Motor neuron (in vitro differentiated cells): ENCODE data around the gene CALD1. TPM values are rescaled to one million over a fixed set of nuclear protein-coding genes. Genes with fewer than 3 reads are reported as not detected.

Experiments used
- ATAC-seq, 8 experiments: fragments of 200-7000 bp; cut with Tn5 transposase; replicated peaks in 6 of 8; 2 replicates each; pipeline ENCODE4 v1.8.0; 2021; ENCODE audit warnings: mild to moderate bottlenecking in 8 of 8, moderate library complexity in 8 of 8
- H3K27ac ChIP-seq, 2 donors: fragments of 250-450 bp; sonication (Bioruptor Pico); 2 replicates each; pipeline ENCODE4 v1.9.0; 2021; ENCODE audit warnings: antibody characterized with exemption in 2 of 2, mild to moderate bottlenecking in 2 of 2, moderate library complexity in 1 of 2
- H3K4me1 ChIP-seq, 2 donors: fragments of 250-450 bp; sonication (Bioruptor Pico); replicated peaks in 1 of 2; 2 replicates each; pipeline ENCODE4 v1.6.1; 2021; ENCODE audit warnings: antibody characterized with exemption in 2 of 2, mild to moderate bottlenecking in 2 of 2, moderate library complexity in 1 of 2
- H3K4me3 ChIP-seq, 5 donors: fragments of 250-450 bp; sonication (Bioruptor Pico); 2 replicates each; pipeline ENCODE4 v1.9.0; 2021; ENCODE audit warnings: antibody characterized with exemption in 5 of 5, mild to moderate bottlenecking in 5 of 5, moderate library complexity in 4 of 5
- WGBS, 10 experiments: fragments of 450-650 bp; shearing (Covaris generic); methylation state at CpG; one replicate each; pipeline ENCODE4 v1.0.0; 2022; 5-methylcytosine and 5-hydroxymethylcytosine counted together
- in situ Hi-C, 9 experiments: fragments of 400-800 bp; cut with MboI; loops; one replicate each; pipeline ENCODE4 v1.15.0; 2021; ENCODE audit warnings: low sequenced_read_pairs in 9 of 9, low pct_unique_long_range_greater_than_20kb in 2 of 9; ENCODE audit not compliant: unreplicated experiment in 9 of 9
- total RNA-seq, 8 experiments: library from RNA; unstranded; fragments of 300-600 nt; gene quantifications; 2 replicates each; pipeline versions ENCODE4 v1.2.3 to v1.2.4, GENCODE V29; 2022

Gene CALD1
- total RNA-seq, 8 experiments from 2014 or later: 6.9 to 204 (median 64.7) TPM

DNA sequence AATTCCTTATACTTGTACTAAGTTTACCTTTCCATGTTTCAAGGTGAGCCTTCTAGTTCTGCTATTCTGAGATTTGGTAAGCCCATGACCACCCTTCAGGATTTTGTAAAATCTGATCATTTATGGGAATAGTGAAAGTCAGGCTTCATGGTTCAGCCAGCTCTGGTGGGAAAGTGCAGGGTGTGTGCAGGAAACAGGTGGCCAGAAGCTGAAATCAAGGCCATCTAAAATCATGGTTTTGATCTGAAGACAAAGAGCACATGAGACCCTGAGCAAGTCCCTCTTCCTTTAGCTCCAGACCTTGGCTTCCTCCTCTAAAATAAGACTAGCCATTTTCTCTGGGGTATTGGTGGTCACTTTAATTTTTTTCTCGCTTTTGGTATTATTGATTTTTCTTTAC, 91.3 kb downstream of the CALD1 start:
- Histone ChIP-seq H3K27ac (no peak overlapping the region), H3K4me1 (peaks cover 0 to 4% of the 10 kb centered on the region in 2 donors), H3K4me3 (no peak overlapping the region)
- in situ Hi-C loops: no loop called here
- WGBS, 10 experiments: 83 to 100% (median 100%) methylated on average over 1 of the region's 1 CpG; no CpG with 5 or more reads in 1 of the 10 experiments
- no peak for ATAC-seq

DNA sequence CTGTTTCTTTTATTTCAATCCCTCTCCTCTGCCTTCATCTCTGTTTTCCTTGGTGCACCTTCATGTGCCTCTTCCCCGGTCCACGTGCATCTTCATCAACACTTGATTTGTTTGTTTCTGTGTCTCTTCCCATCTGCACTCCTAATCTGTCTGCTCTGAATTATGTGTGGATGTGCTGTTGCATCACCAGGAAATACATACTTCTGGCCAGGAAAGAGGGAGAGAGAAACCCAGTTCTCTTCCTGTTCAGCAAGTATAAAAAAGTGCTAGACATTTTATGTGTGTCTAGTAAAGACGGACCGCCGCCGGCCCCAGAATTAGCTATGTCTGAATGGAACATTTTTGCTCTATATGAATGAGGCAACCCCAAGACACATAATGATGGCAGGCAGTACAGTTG, 93.8 kb downstream of the CALD1 start:
- peak in 3 of 8 experiments; percentile 22 to 37 (median 33) for ATAC-seq
- Histone ChIP-seq H3K4me3 (no peak overlapping the region), H3K27ac (no peak overlapping the region), H3K4me1 (peaks cover 0 to 4% of the 10 kb centered on the region in 2 donors)
- in situ Hi-C loops: no loop called here
- WGBS, 10 experiments: 20 to 100% (median 87%) methylated on average over 1 to 6 of the region's 6 CpGs; no CpG with 5 or more reads in 1 of the 10 experiments

DNA sequence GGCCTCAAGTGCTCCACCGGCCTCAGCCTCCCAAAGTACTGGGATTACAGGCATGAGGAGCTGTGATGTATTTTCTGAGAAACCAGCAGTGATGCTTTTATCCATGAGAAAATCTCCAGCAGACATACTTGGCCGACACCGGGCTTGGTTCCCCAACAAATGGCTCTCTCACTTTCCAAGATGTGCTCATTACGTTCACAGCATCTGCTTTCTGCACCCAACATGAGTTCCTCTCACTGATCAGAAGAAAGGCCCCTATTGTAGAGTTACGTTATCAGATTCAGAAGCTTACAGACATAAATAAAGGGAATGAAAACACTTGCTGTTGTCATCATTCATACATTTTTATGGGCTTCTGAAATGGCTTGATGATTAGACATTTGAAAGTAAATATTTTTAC, 95.0 kb downstream of the CALD1 start:
- in situ Hi-C loops: no loop called here
- Histone ChIP-seq H3K27ac (no peak overlapping the region), H3K4me1 (peaks cover 0 to 4% of the 10 kb centered on the region in 2 donors), H3K4me3 (no peak overlapping the region)
- no peak for ATAC-seq
- WGBS, 10 experiments: 60 to 100% (median 98%) methylated on average over 1 to 5 of the region's 5 CpGs; no CpG with 5 or more reads in 2 of the 10 experiments

DNA sequence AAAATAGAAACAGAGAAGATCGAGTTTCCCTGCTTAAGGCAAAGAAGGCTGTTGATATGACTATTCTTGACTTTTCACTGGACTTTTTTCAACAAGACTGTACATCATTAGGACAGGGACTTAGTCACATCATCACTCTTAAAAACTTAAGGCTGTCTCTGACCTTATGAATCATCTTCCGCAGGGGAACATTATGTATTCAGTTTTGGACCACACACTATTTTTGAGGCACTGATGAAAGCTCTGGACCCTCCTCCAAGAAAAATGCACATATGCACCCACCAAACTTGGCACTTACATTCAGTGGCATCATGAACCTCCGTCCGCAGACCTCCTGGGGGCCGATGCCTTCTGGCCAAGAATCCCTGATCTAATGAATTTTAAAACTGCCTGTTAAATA, 96.4 kb downstream of the CALD1 start:
- Histone ChIP-seq H3K27ac (no peak overlapping the region), H3K4me3 (no peak overlapping the region), H3K4me1 (peaks cover 0 to 4% of the 10 kb centered on the region in 2 donors)
- WGBS, 10 experiments: 0 to 100% (median 91%) methylated on average over 1 to 5 of the region's 5 CpGs; no CpG with 5 or more reads in 2 of the 10 experiments
- in situ Hi-C loops: no loop called here
- ATAC-seq: peak in 3 of 8 experiments; percentile 76 to 91 (median 79)

DNA sequence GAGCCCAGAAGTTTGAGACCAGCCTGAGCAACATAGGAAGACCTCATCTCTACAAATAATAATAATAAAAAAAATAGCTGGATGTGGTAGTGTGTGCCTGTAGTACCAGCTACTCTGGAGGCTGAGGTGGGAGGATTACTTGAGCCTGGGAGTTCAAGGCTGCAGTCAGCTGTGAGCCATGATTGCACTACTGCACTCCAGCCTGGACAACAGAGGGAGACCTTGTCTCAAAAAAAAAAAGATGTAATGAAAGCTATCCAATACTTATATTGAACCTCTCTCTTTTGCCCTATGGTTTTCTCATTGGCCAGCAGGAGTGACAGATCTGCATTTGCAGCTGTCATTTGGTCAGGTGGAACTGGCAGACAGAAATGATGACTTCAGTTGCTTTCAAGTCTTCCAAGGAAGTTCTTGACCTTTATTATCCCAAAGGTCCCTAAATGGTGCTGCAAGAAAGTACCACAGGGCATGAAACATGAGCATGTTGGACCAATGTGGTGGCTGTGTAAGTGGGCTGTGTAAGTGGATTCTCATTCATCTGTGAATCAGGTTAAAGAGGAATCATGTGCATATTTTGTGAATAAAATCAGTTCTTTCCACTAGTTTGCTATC, 99.4 kb downstream of the CALD1 start:
- peak in 1 of 8 experiments; percentile 4 for ATAC-seq

DNA sequence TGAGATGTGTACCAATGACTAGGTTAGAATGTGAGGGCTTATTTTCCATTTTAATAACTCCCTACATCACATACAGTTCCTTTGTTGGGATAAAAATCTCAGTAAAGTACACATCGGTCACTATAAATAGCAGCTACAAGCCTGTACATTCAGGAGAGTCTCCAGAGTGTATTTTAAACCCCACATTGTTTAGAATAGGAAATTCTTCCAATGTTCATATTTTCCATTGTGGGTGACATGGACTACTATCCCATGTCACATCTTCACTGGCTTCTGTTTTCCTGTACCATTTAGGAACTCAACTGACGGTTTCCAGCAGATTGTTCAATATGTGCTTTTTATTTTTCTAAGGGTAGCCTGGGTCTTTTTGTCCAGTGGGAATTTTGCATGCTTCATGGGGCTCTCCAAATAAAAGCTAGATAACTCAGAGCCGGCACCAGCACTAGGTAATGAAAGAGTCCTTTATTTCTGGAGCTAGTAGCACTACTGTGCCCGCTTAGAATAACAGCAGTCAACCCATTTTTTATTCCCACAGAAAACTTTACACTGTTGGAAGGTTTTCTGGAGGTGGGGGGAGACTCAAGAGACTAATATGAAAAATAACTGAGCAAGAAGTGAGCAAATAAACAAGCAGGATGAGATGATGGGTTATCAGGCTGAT, 100.5 kb downstream of the CALD1 start:
- Histone ChIP-seq H3K4me3 (no peak overlapping the region), H3K4me1 (no peaks in the 10 kb centered on the region), H3K27ac (no peak overlapping the region)
- ATAC-seq: no peak
- in situ Hi-C loops: no loop called here
- WGBS, 10 experiments: 40 to 100% (median 84%) methylated on average over 1 to 4 of the region's 4 CpGs; no CpG with 5 or more reads in 1 of the 10 experiments

More for the DNA sequence above, 99.4 kb downstream of the CALD1 start:
- Histone ChIP-seq H3K4me1 (no peaks in the 10 kb centered on the region), H3K4me3 (no peak overlapping the region), H3K27ac (no peak overlapping the region)
- in situ Hi-C loops: no loop called here

DNA sequence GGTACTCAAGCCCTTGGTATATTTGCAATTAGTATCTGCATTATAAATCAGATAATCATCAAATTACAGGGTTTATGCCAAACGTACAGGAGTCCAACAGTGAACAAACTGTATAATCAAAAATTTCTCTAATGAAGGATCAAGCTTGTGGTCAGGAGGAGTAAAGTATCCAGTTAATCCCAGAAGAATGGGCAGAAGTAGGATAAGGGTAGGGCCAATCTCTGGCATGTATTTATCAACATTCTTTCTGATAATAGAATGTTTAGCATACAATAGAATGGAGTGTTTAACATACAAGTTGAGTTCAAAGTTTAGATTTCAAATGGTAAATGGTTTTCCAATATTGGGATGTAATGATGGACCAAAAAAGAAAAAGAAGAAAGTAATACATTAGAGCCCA, 103.0 kb downstream of the CALD1 start:
- no peaks in the 10 kb centered on the region for H3K4me1 ChIP-seq
- in situ Hi-C loops: no loop called here
- 0 to 100% (median 50%) methylated on average over 1 of the region's 1 CpG; no CpG with 5 or more reads in 3 of the 10 experiments for WGBS, 10 experiments
- no peak for ATAC-seq
- H3K27ac ChIP-seq: no peak overlapping the region
- no peak overlapping the region for H3K4me3 ChIP-seq

DNA sequence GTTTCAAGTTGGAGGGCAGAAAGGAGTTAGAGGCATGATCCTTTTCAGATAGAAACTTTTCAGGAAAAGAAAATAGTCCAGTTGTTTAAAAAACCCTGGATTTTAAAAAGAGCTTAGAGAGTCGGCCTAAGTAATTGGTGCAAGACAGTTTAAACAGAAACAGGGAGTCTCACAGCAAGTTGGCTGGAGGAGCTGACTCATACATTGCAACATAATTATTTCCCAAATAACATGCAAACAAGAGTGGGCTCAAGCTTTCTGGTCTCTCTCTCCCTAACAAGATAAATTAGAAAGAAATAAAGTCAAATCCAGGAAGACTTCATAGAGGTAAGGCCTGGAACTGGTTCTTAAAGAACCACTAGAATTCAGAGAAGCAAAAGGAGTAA, 106.5 kb downstream of the CALD1 start:
- no peak overlapping the region for H3K4me3 ChIP-seq
- H3K27ac ChIP-seq: no peak overlapping the region
- in situ Hi-C loops: no loop called here
- peak in 5 of 8 experiments; percentile 23 to 95 (median 60) for ATAC-seq
- peaks cover 5 to 6% of the 10 kb centered on the region in 2 donors for H3K4me1 ChIP-seq
- WGBS, 10 experiments: 0 to 100% (median 40%) methylated on average over 1 of the region's 1 CpG; no CpG with 5 or more reads in 1 of the 10 experiments

DNA sequence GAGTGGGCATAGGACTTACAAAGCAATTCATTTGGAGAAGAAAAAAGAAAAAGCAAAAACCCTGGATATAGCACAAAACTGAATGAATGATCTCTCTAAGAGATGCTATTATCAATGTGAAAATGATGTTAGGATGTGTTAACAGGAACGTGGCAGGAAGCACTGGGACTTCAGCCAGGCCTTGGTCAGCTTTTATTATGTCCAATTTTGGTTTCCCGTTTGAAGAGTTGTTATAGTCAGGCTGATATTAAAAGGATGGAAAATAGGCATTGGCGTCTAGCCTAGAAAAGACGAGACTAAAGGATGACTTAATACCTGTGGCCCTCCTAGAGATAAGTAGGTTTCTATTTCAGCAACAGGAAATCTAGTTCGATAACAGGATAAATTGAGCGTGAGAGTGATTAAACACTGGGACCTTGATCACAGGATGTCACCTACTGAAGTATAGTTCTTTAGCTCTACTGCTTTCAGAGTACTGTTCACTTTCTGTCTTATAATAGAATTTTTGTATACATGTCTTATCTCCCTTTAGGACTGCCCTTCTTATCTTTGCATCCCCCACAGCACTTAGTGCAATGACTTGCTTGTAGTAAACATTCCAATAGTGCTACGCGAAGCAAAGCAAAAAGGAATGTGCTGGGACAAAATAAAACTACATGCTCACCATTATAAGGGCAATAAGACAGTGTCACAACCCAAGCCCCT, 107.1 kb downstream of the CALD1 start:
- 22 to 98% (median 81%) methylated on average over 4 to 8 of the region's 8 CpGs for WGBS, 10 experiments
- no peak overlapping the region for H3K27ac ChIP-seq
- peak in 1 of 8 experiments; percentile 5 for ATAC-seq
- H3K4me3 ChIP-seq: no peak overlapping the region
- H3K4me1 ChIP-seq: peaks cover 5 to 7% of the 10 kb centered on the region in 2 donors
- in situ Hi-C loops: no loop called here

DNA sequence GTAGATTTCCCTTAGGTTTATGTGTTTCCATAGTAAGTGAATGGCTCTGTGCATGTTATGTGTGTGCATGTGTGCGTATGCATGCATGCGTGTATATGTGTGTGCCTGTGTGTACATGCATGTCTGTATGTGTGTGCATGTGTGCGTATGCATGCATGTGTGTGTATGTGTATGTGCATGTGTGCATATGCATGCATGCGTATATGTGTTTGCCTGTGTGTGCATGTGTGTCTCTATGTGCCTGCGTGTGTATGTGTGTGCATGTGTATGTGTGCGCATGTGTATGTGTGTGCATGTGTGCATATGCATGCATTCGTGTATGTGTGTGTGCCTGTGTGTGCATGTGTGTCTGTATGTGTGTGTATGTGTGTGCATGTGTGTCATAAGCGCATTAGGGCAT, 108.1 kb downstream of the CALD1 start:
- Histone ChIP-seq H3K4me3 (no peak overlapping the region), H3K27ac (no peak overlapping the region), H3K4me1 (peaks cover 10 to 11% of the 10 kb centered on the region in 2 donors)
- WGBS, 10 experiments: 60 to 100% (median 93%) methylated on average over 1 to 5 of the region's 8 CpGs; no CpG with 5 or more reads in 2 of the 10 experiments
- in situ Hi-C loops: no loop called here
- ATAC-seq: no peak

DNA sequence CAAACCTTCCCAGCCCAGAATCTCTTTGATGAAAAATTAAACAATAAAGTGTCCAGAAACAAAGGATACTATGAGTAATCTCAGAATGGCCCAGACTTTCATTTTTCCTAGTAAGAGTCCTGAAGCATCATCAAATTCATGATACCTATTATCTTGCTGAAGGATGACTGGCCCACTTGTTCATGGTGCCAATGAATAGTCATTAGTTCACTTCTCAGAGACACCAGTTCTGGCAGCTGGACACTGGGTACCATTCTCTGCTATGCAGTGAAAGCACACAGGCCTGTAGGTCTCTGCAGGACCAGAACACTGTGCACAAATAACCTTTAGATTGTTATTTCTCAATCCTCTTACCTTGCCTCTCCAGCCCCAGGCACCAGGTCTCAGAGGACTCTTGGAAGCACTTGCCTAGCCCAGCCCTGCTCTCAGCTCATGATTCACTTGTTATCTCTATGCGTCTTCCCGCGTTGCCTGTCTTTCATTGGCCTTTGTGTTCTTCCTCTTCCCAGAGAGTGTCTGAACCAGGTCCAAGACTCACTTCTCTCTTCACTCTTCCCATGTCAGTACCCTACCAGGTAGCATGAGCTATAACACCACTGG, 108.8 kb downstream of the CALD1 start:
- 55 to 100% methylated on average over 2 of the region's 3 CpGs; no CpG with 5 or more reads in 8 of the 10 experiments for WGBS, 10 experiments
- ATAC-seq: no peak

DNA sequence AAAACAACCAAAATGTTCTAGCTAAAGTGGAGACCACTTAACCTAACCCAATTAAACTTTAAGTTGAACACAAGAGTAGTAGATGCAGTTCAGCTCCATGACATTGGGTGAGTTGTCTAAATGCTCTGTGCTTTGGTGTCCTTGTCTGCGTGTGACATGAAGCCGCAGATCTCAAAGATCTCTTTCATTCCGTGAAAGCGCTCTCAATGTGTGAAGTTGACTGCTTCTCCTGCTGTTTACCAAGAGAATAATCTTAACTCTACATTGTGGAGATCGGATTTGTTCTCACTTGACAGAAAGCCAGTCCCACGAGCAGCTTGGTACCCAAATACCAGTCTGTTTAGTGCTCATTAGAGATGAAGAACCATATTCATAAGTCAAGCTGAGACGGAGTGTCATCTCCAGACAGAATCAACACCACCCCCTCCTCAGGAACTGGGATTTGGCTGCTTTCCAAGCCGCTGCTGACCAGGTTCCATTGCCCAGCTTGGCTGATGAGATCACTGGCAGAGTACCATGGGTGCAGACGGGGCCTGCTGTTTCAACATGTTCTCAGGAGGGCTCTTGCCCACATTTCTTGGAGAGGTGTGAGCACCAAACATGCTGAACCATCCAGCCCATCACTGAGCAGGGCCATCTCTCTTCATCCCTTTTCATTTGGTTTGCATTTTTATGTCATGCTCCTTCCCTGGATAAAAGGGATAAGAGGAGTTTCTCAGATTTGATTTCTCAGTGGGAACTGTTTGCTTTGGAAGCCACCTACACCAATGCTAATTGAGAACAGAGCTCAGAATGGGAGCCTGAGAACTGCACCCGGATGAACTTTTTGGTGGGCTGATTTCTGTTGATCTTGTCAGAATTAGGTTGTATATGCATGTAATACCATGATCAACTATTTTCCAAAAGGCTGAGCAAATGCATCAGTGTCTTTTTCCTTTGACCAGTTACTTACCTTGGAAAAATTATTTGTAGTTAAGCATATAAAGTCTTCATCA, 111.1 kb downstream of the CALD1 start:
- Histone ChIP-seq H3K4me3 (peak overlapping the region; percentile 37 to 68 (median 61)), H3K27ac (no peak overlapping the region), H3K4me1 (peaks cover 14 to 16% of the 10 kb centered on the region in 2 donors)
- WGBS, 10 experiments: 0 to 89% (median 55%) methylated on average over 1 to 8 of the region's 10 CpGs; no CpG with 5 or more reads in 1 of the 10 experiments
- ATAC-seq: peak in 4 of 8 experiments; percentile 4 to 44 (median 22)
- in situ Hi-C loops: no loop called here

More for the DNA sequence above, 108.8 kb downstream of the CALD1 start:
- Histone ChIP-seq H3K4me3 (no peak overlapping the region), H3K27ac (no peak overlapping the region), H3K4me1 (peaks cover 14 to 16% of the 10 kb centered on the region in 2 donors)
- in situ Hi-C loops: no loop called here
